ENCODE results near the gene GLO1. TPM values are rescaled to one million over a fixed set of nuclear protein-coding genes. Genes with fewer than 3 reads are reported as not detected.
A peak's percentile ranks its signal among the peaks of the same experiment; 100 is the strongest.

GLO1 gene
- total RNA-seq = 124 and 127 TPM in 2 replicates

DNA sequence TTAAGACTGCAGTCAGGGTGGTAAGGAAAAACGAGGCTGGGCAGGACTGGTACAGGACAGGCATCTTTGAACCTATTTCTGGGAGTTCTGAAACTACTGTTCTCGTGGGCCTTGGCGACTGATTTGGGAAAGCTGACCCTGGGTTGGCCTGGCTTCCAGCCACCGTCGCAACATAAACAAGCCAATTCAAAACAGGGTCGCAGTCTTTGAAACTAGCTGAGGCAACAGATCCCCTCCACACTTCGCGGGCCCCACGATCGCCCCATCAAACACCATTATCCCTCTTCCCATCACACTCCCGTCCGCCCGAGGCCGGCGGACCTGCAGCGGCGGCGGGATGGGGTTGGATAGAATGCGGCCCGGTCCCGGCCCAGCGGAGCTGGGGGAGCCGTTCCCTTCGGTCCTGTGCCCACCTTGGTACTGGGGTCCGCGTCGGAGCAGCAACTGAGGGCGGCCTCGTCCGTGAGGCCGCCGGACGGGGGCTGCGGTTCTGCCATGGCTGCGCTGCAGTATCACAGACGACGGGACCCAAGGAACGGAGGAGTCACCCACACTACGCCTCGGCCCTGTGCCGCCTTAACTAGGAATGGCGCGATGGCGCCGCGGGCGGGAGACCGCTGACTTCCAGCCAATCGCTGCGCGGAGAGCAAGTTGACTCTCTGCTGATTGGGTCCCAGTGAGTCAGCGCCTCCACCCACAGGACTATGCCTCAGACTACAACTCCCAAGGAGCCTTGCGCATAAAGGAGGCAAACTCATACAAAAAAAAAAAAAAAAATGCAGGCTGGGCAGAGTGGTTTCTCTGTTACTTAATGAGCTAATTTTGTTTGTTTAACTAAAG, at the start of gene GLO1:
Gene GLO1 (minus strand): TSS at position 588 of the 840 bp plus-strand sequence. CDS start 91 bp downstream, at position 497.
- H3K27ac Mint-ChIP-seq = peak within 1 kb of the TSS; percentile 93
- peaks cover 41% of the 10 kb centered on the region for H3K36me3 Mint-ChIP-seq (ENCODE audit: low read depth)
- peaks cover 16% of the 10 kb centered on the region for H3K9me3 Mint-ChIP-seq
- peaks cover 40% of the 10 kb centered on the region for H3K4me1 Mint-ChIP-seq
- peaks cover 7% of the 10 kb centered on the region for H3K27me3 Mint-ChIP-seq
- H3K4me3 Mint-ChIP-seq = peak within 1 kb of the TSS; percentile 96
- intact Hi-C loops (cut with micrococcal nuclease) = loop anchor here (1.0 kb wide), 3 partner anchors 11 to 884 kb away; partner anchors contain the start of gene BTBD9
- peak; percentile 99 for DNase-seq

GRCh38 chr6:38750968-38751615, 48.1 kb upstream of the GLO1 start:
- Mint-ChIP-seq H3K27ac (no peak overlapping the region), H3K27me3 (peaks cover 7% of the 10 kb centered on the region), H3K9me3 (peaks cover 5% of the 10 kb centered on the region), H3K4me3 (no peak overlapping the region), H3K36me3 (ENCODE audit: low read depth) (no peaks in the 10 kb centered on the region), H3K4me1 (peaks cover 8% of the 10 kb centered on the region)
- intact Hi-C loops (cut with micrococcal nuclease) = no loop called here
- no peak for DNase-seq

DNA sequence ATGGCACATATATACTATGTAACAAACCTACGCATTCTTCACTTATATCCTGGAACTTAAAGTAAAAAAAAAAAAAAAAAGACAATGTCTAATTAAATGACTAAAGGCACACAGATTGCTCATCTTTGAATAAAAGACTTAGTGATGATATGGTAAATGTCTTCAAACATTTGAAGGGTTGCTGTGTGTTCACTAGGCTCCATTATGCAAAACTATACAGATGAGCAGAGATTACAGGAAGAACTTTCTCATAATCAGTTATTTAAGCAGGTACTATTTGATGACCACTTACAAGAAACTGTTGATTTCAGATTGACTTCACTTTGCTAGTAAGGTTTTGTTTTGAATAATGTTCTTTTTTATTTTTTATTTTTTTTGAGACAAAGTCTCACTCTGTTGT, 46.5 kb upstream of the GLO1 start:
- no peak for DNase-seq
- Mint-ChIP-seq H3K9me3 (peaks cover 5% of the 10 kb centered on the region), H3K36me3 (ENCODE audit: low read depth) (no peaks in the 10 kb centered on the region), H3K4me1 (peaks cover 6% of the 10 kb centered on the region), H3K27ac (no peak overlapping the region), H3K4me3 (no peak overlapping the region), H3K27me3 (peaks cover 16% of the 10 kb centered on the region)
- intact Hi-C loops (cut with micrococcal nuclease) = no loop called here

DNA sequence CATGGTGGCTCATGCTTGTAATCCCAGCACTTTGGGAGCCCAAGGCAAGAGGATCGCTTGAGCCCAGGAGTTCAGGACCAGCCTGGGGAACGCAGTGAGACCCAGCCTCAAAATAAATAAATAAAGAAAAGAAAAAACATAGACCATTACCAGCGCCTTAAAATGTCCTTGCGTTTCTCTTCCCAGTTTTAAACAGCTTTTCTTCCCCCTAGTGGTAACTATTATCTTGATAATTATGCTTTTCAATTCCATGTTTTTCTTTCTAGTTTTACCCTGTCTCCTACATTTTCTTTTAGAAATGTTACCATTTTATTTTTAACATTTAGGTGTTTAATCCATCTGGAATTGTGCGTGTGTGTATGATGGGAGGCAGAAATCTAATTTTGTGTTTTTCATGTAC, 36.6 kb upstream of the GLO1 start:
- Mint-ChIP-seq H3K27me3 (peaks cover 53% of the 10 kb centered on the region), H3K4me3 (no peak overlapping the region), H3K27ac (no peak overlapping the region), H3K9me3 (no peaks in the 10 kb centered on the region), H3K4me1 (no peaks in the 10 kb centered on the region), H3K36me3 (ENCODE audit: low read depth) (no peaks in the 10 kb centered on the region)
- DNase-seq = no peak
- intact Hi-C loops (cut with micrococcal nuclease) = no loop called here

DNA sequence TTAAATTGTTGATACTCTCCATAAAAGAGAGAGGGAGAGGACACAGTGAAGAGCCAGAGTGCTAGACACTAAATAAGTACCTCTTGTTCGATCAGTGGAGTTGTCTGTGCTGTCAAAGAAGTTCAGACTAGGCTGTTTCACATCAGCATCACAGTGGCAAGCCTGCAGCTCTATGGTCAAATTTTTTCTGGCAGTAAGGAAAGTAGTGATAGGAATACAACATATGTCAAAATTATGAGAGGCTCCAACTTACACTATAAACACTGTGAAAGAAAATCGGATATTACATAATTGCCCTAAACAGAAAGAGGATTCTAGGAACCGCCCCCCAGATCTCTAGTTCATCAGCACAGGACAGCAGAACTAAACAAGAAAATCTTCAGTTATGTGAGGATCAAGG, 35.3 kb upstream of the GLO1 start:
- intact Hi-C loops (cut with micrococcal nuclease) = no loop called here
- no peaks in the 10 kb centered on the region for H3K36me3 Mint-ChIP-seq (ENCODE audit: low read depth)
- no peak overlapping the region for H3K4me3 Mint-ChIP-seq
- H3K27me3 Mint-ChIP-seq = peaks cover 54% of the 10 kb centered on the region
- H3K9me3 Mint-ChIP-seq = no peaks in the 10 kb centered on the region
- H3K4me1 Mint-ChIP-seq = no peaks in the 10 kb centered on the region
- no peak for DNase-seq
- no peak overlapping the region for H3K27ac Mint-ChIP-seq

GRCh38 chr6:38736951-38737350, 34.0 kb upstream of the GLO1 start:
- no peaks in the 10 kb centered on the region for H3K9me3 Mint-ChIP-seq
- H3K27me3 Mint-ChIP-seq = peaks cover 58% of the 10 kb centered on the region
- intact Hi-C loops (cut with micrococcal nuclease) = no loop called here
- no peak for DNase-seq
- no peaks in the 10 kb centered on the region for H3K4me1 Mint-ChIP-seq
- no peak overlapping the region for H3K4me3 Mint-ChIP-seq
- H3K36me3 Mint-ChIP-seq (ENCODE audit: low read depth) = no peaks in the 10 kb centered on the region
- no peak overlapping the region for H3K27ac Mint-ChIP-seq

GRCh38 chr6:38730140-38730862, 27.4 kb upstream of the GLO1 start:
- H3K27me3 Mint-ChIP-seq = peaks cover 20% of the 10 kb centered on the region
- DNase-seq = no peak
- H3K4me3 Mint-ChIP-seq = no peak overlapping the region
- intact Hi-C loops (cut with micrococcal nuclease) = no loop called here
- H3K4me1 Mint-ChIP-seq = peaks cover 13% of the 10 kb centered on the region
- no peaks in the 10 kb centered on the region for H3K36me3 Mint-ChIP-seq (ENCODE audit: low read depth)
- no peak overlapping the region for H3K27ac Mint-ChIP-seq
- H3K9me3 Mint-ChIP-seq = peaks cover 4% of the 10 kb centered on the region

GRCh38 chr6:38728203-38728602, 25.3 kb upstream of the GLO1 start:
- H3K4me1 Mint-ChIP-seq = peaks cover 15% of the 10 kb centered on the region
- no peaks in the 10 kb centered on the region for H3K36me3 Mint-ChIP-seq (ENCODE audit: low read depth)
- no peak overlapping the region for H3K4me3 Mint-ChIP-seq
- peaks cover 4% of the 10 kb centered on the region for H3K9me3 Mint-ChIP-seq
- H3K27ac Mint-ChIP-seq = no peak overlapping the region
- peaks cover 8% of the 10 kb centered on the region for H3K27me3 Mint-ChIP-seq
- intact Hi-C loops (cut with micrococcal nuclease) = no loop called here
- DNase-seq = no peak

DNA sequence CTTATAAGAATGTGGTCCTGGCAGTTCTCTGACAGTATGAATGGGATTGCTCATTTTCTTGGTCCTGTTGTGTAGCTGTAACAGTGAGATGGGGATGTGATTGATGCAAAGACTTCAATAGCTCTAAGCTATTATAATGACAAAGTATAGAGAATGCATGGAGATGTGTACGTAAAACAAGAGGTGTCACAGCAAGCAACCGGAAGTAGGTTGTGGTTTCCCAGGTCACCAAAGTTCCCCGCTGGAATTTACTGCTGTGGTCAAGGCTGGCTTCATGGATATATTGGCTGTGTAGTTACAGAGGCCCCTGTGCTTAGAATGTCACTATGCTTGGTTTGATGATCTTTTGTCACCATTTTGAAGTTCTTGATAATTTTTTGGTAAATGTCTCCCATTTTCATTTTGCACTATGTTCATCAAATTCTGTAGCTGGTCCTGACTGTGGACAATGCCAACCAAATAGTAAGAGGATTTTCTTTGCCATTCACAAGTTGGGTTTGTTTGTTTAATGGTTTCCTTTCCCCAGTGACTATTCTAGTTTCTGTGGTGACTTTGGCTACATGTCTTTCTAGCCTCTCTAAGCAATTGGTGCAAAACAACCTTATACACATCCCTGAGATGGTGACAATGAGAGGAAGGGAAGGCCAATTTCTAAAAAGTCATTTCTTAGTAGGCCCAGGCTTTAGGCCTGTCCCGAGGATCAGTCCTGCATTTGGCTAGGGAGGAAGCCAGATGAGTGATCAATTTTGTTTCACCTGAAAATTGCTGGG, 22.7 kb upstream of the GLO1 start:
- peak overlapping the region; percentile 55 for H3K27ac Mint-ChIP-seq
- peak; percentile 73 for DNase-seq
- intact Hi-C loops (cut with micrococcal nuclease) = no loop called here
- peak overlapping the region; percentile 16 for H3K4me3 Mint-ChIP-seq
- peaks cover 4% of the 10 kb centered on the region for H3K9me3 Mint-ChIP-seq
- peaks cover 5% of the 10 kb centered on the region for H3K27me3 Mint-ChIP-seq
- H3K4me1 Mint-ChIP-seq = peaks cover 15% of the 10 kb centered on the region
- H3K36me3 Mint-ChIP-seq (ENCODE audit: low read depth) = no peaks in the 10 kb centered on the region

DNA sequence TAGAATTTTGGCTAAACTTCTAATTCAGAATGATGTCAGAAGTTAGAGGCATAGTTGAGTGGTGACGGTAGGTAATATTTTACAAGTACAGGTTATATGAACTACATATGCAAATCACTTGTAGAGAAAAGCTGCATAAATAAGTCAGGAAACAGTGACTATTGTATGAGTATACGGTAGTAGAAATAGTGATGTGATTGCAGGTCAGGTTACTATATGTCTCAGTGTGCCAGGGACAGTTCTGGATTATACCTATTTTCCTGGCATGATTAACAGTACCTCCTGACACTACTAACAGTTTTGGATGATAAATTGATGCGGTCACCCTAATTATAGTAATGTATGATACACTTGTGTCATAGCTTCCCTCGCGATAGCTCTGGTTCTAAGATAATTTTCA, 21.4 kb upstream of the GLO1 start:
- Mint-ChIP-seq H3K36me3 (ENCODE audit: low read depth) (no peaks in the 10 kb centered on the region), H3K27ac (no peak overlapping the region), H3K4me3 (no peak overlapping the region), H3K27me3 (peaks cover 10% of the 10 kb centered on the region), H3K4me1 (peaks cover 17% of the 10 kb centered on the region), H3K9me3 (peaks cover 4% of the 10 kb centered on the region)
- DNase-seq = no peak
- intact Hi-C loops (cut with micrococcal nuclease) = no loop called here

GRCh38 chr6:38723783-38724182, 20.8 kb upstream of the GLO1 start:
- no peaks in the 10 kb centered on the region for H3K36me3 Mint-ChIP-seq (ENCODE audit: low read depth)
- H3K4me3 Mint-ChIP-seq = no peak overlapping the region
- intact Hi-C loops (cut with micrococcal nuclease) = no loop called here
- peaks cover 4% of the 10 kb centered on the region for H3K9me3 Mint-ChIP-seq
- peaks cover 16% of the 10 kb centered on the region for H3K27me3 Mint-ChIP-seq
- no peak overlapping the region for H3K27ac Mint-ChIP-seq
- H3K4me1 Mint-ChIP-seq = peaks cover 17% of the 10 kb centered on the region
- no peak for DNase-seq

DNA sequence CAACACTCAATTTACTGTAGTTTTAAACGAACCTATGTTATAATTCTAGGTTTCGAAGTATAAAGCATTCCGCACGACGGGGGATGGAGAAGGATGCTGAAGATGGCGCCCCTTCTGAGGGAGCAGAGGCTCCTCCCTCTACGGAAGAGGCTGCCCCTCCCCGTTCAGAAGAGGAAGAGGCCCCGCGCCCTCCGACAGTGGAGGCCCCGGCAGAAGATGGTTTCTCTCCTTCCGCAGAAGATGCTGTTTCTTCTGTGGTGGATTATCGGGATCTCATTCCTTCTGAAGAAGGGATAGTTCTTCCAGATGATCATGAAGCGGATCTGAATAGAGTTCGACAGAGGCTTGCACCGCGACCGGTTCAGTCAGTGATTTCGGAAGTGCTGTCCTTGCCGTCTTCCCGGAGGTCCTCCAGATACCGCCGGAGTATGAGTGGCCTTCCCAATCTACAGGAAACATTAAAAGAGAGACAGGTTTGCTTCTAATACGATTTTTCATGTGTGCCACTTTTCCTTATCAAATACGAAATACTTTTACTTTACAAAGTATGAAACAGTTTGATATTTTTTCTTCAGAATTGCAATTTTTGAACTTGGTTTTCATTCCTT, 19.9 kb upstream of the GLO1 start:
- Mint-ChIP-seq H3K27ac (no peak overlapping the region), H3K4me3 (no peak overlapping the region), H3K9me3 (peaks cover 4% of the 10 kb centered on the region), H3K27me3 (peaks cover 18% of the 10 kb centered on the region), H3K4me1 (peaks cover 17% of the 10 kb centered on the region), H3K36me3 (ENCODE audit: low read depth) (no peaks in the 10 kb centered on the region)
- no peak for DNase-seq
- intact Hi-C loops (cut with micrococcal nuclease) = no loop called here

DNA sequence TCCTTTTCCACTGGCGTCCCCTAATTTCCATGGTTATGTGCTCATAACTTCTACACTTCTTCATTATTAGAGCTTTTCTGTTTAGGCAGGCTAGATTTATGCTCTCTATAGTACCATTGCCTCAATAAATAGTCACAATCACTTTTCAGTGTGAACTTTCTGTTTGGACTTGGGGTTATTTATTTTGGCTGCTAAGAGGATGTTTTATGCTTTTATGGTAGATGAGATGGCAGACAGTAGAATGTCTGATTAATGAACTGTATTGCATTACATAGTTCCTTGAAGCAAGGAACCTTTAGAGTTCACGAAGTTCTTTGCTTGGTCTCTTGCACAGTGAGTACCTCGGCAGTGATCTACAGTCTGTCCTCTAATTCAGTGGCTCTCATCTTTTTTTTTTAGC, 19.1 kb upstream of the GLO1 start:
- intact Hi-C loops (cut with micrococcal nuclease) = no loop called here
- no peak overlapping the region for H3K27ac Mint-ChIP-seq
- peaks cover 17% of the 10 kb centered on the region for H3K4me1 Mint-ChIP-seq
- no peaks in the 10 kb centered on the region for H3K36me3 Mint-ChIP-seq (ENCODE audit: low read depth)
- H3K27me3 Mint-ChIP-seq = peaks cover 20% of the 10 kb centered on the region
- peaks cover 4% of the 10 kb centered on the region for H3K9me3 Mint-ChIP-seq
- no peak overlapping the region for H3K4me3 Mint-ChIP-seq
- DNase-seq = no peak
